ENCODE results near the gene PGM2. TPM values are rescaled to one million over a fixed set of nuclear protein-coding genes. Genes with fewer than 3 reads are reported as not detected.

PGM2 gene
- total and polyA plus RNA-seq, 2 experiments from 2014 or later = 20.6 to 50.9 TPM

DNA sequence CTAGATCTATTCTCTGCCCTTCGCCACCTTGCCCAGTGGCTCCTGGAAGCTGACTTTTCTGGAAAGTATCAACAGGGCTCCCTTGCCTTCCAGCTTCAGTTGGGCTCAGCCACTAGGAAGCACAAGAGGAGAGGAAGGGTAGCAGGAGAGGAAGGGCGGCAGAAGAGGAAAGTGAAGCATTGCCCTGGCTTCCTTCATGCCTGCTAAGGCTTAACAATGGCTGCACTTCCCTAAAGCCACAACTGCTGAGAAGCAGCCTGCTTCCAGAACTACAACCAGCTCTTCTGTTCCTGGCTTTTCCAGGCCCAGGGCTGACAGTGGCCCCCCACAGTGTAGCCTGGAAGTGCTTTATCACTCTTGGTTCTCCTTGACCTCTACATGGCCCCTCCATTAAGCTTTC, 29.1 kb upstream of the PGM2 start:
- Histone ChIP-seq H3K27me3 (no peaks in the 10 kb centered on the region), H3K27ac (no peak overlapping the region), H3K9me3 (ENCODE audit: low read depth) (no peaks in the 10 kb centered on the region), H3K4me3 (no peak overlapping the region), H3K4me1 (ENCODE audit: low read depth) (no peaks in the 10 kb centered on the region), H3K36me3 (no peaks in the 10 kb centered on the region)
- TF ChIP-seq, protein P1, sequence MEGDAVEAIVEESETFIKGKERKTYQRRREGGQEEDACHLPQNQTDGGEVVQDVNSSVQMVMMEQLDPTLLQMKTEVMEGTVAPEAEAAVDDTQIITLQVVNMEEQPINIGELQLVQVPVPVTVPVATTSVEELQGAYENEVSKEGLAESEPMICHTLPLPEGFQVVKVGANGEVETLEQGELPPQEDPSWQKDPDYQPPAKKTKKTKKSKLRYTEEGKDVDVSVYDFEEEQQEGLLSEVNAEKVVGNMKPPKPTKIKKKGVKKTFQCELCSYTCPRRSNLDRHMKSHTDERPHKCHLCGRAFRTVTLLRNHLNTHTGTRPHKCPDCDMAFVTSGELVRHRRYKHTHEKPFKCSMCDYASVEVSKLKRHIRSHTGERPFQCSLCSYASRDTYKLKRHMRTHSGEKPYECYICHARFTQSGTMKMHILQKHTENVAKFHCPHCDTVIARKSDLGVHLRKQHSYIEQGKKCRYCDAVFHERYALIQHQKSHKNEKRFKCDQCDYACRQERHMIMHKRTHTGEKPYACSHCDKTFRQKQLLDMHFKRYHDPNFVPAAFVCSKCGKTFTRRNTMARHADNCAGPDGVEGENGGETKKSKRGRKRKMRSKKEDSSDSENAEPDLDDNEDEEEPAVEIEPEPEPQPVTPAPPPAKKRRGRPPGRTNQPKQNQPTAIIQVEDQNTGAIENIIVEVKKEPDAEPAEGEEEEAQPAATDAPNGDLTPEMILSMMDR (IDR thresholded peaks at IDR 0.05; ENCODE audit: low read depth, low read length) = no peak
- no peak for DNase-seq (ENCODE audit: low read depth in 1 of 2, low spot score in 1 of 2)

DNA sequence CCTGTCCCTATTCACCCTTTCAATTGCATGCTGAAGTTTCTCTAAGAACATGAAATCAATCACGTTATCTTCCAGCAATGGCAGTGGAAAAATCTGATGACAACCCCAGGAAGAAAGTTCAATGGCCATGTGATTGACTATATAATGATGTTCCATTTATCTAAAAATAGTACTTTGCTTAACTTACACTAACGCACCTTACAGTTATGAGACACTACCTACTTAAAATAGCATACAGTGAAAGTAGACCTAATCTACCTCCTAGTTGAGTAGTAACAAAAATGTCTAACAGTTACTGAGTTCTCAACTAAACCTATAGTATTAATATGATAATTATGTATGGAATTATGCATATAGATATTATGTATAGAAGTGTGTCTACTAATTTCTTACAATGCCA, 28.6 kb upstream of the PGM2 start:
- Histone ChIP-seq H3K4me3 (no peak overlapping the region), H3K27me3 (no peaks in the 10 kb centered on the region)
- TF ChIP-seq, protein P1 (IDR thresholded peaks at IDR 0.05; ENCODE audit: low read depth, low read length) = no peak

DNA sequence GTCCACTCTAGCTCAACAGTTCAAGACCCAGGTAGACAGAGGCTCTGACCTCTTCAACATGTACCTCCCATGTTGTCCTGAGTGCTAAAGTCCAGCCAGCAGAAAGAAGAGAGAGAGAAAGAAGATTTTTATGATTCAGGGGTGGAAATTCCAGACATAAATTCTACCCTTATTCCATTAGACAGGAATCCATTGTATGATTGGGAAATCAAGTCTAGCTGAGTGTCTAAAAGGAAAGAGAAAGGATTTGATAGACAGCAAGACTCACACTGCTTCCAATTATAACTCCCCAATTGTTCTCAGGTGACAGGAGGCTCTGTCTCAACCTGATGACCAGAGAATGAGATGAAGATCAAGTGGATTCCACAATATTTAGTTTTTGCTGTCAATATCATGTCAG, 27.9 kb upstream of the PGM2 start:
- TF ChIP-seq, protein P1 (IDR thresholded peaks at IDR 0.05; ENCODE audit: low read depth, low read length) = no peak
- Histone ChIP-seq H3K4me1 (ENCODE audit: low read depth) (no peaks in the 10 kb centered on the region), H3K27me3 (no peaks in the 10 kb centered on the region), H3K36me3 (no peaks in the 10 kb centered on the region), H3K9me3 (ENCODE audit: low read depth) (no peaks in the 10 kb centered on the region), H3K4me3 (no peak overlapping the region), H3K27ac (no peak overlapping the region)
- no peak for DNase-seq (ENCODE audit: low read depth in 1 of 2, low spot score in 1 of 2)

More for the DNA sequence above, 28.6 kb upstream of the PGM2 start:
- Histone ChIP-seq H3K27ac (no peak overlapping the region), H3K9me3 (ENCODE audit: low read depth) (no peaks in the 10 kb centered on the region), H3K4me1 (ENCODE audit: low read depth) (no peaks in the 10 kb centered on the region), H3K36me3 (no peaks in the 10 kb centered on the region)
- DNase-seq (ENCODE audit: low read depth in 1 of 2, low spot score in 1 of 2) = no peak

DNA sequence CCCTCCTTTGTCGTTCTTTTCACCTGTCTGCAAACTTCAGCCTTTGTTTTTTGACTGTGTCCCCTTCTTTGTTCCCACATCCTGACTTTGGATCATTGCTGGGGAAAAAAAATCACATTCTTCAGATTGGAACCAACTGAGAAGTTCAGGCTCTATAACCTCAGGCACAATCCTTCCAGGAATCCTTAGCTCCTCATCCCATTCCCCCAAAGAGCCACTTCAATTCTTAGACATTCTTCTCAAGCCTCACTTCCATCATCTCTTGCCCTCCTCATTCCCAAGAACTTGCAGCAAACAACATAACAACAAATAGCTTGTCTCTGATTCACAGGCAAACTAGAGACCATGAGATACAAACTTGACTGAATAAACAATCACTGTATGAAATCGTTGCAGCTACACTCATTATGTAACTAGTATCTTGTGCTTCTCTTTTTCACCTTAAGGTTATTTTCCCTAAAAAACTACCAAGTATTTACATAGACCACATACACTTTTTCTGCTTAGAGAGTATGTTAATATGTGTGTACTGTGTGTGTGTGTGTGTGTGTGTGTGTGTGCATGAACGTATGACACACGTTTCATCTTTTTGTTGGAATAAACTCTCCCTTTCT, 26.4 kb upstream of the PGM2 start:
- DNase-seq (ENCODE audit: low read depth in 1 of 2, low spot score in 1 of 2) = no peak
- H3K27ac ChIP-seq = no peak overlapping the region
- H3K36me3 ChIP-seq = no peaks in the 10 kb centered on the region
- no peaks in the 10 kb centered on the region for H3K27me3 ChIP-seq
- TF ChIP-seq, protein P1 (IDR thresholded peaks at IDR 0.05; ENCODE audit: low read depth, low read length) = no peak
- no peak overlapping the region for H3K4me3 ChIP-seq
- H3K4me1 ChIP-seq (ENCODE audit: low read depth) = no peaks in the 10 kb centered on the region
- H3K9me3 ChIP-seq (ENCODE audit: low read depth) = no peaks in the 10 kb centered on the region

- no peak overlapping the region for H3K27ac ChIP-seq
- peak; percentile 58 to 87 for DNase-seq (ENCODE audit: low read depth in 1 of 2, low spot score in 1 of 2)
- H3K4me3 ChIP-seq = no peak overlapping the region
- TF ChIP-seq, protein P1 (IDR thresholded peaks at IDR 0.05; ENCODE audit: low read depth, low read length) = peak; percentile 46
- no peaks in the 10 kb centered on the region for H3K36me3 ChIP-seq
- no peaks in the 10 kb centered on the region for H3K4me1 ChIP-seq (ENCODE audit: low read depth)
- H3K9me3 ChIP-seq (ENCODE audit: low read depth) = no peaks in the 10 kb centered on the region
- H3K27me3 ChIP-seq = no peaks in the 10 kb centered on the region
These were observed 24.3 kb upstream of the PGM2 start for GRCh38 chr4:37802068-37802666.

Data from cardiac muscle cell (in vitro differentiated cells and primary cell).